K562 (cell line): ENCODE measurements around the gene IFNGR2. TPM values are rescaled to one million over a fixed set of nuclear protein-coding genes. Genes with fewer than 3 reads are reported as not detected.

Experiments used
- CREB3 ChIP-seq: fragments of 450-650 bp; conservative IDR thresholded peaks from 2 replicates; pipeline ENCODE4 v1.6.1; 2016; ENCODE audit warnings: missing genetic modification characterization, low read depth, mild to moderate bottlenecking, missing compliant biosample characterization, moderate library complexity
- CSDE1 ChIP-seq, 2 experiments: fragments of 450-650 bp; IDR thresholded peaks; 2 replicates each; pipeline ENCODE4 v1.6.1; 2016; ENCODE audit warnings: mild to moderate bottlenecking in 1 of 2
- ERF ChIP-seq: fragments of 450-650 bp; formaldehyde crosslinking; IDR thresholded peaks from 2 replicates; pipeline ENCODE4 v1.4.0; 2020; ENCODE audit warnings: mild to moderate bottlenecking, mixed read lengths
- ESRRA ChIP-seq: fragments of 450-650 bp; IDR thresholded peaks from 2 replicates; pipeline ENCODE4 v1.6.1; 2014; ENCODE audit warnings: low read depth, mild to moderate bottlenecking, moderate library complexity, borderline replicate concordance
- GATAD2A ChIP-seq: fragments of 450-650 bp; IDR thresholded peaks from 2 replicates; pipeline ENCODE4 v1.6.1; 2017
- HNRNPH1 ChIP-seq: fragments of 200-400 bp; formaldehyde crosslinking; optimal IDR thresholded peaks from 2 replicates; pipeline ENCODE3; 2017; ENCODE audit warnings: low read depth, mild to moderate bottlenecking, low read length, moderate library complexity
- HOXB6 ChIP-seq: fragments of 250-450 bp; sonication (Bioruptor Pico); IDR thresholded peaks from 2 replicates; pipeline ENCODE4 v1.5.1; 2022; ENCODE audit warnings: mild to moderate bottlenecking, borderline replicate concordance
- MCM2 ChIP-seq: fragments of 450-650 bp; IDR thresholded peaks from 2 replicates; pipeline ENCODE4 v1.6.1; 2017; ENCODE audit warnings: low read depth, mild to moderate bottlenecking
- NR2C2 ChIP-seq, 2 experiments: fragments of 200-800 bp in 1 of 2; sonication (Bioruptor generic) in 1 of 2; sonication (generic) in 1 of 2; formaldehyde crosslinking in 1 of 2; IDR thresholded peaks; 2 replicates each; pipeline versions ENCODE4 v1.6.1 to v1.8.0; 2016 to 2022; ENCODE audit warnings: mild to moderate bottlenecking in 1 of 2, missing compliant biosample characterization in 1 of 2, missing genetic modification characterization in 1 of 2, missing genetic modification reagents in 1 of 2
- SAP30 ChIP-seq: fragments of 200-600 bp; sonication (generic); IDR thresholded peaks from 2 replicates; pipeline ENCODE4 v1.6.1; 2012; ENCODE audit warnings: borderline replicate concordance, low read depth, mild to moderate bottlenecking, moderate library complexity, low read length, control low read depth, inconsistent platforms; ENCODE audit not compliant: insufficient read depth, poor library complexity, severe bottlenecking
- SETDB1 ChIP-seq: IDR thresholded peaks from one replicate; pipeline ENCODE4 v1.6.1; 2012; ENCODE audit warnings: low read length, control low read depth, inconsistent platforms
- TEAD4 ChIP-seq, 2 experiments: sonication (generic) in 1 of 2; formaldehyde crosslinking in 1 of 2; IDR thresholded peaks; 2 replicates each; pipeline versions ENCODE4 v1.6.1 to v1.8.0; 2012 to 2022; ENCODE audit warnings: borderline replicate concordance in 1 of 2, inconsistent platforms in 1 of 2, low read length in 1 of 2, mild to moderate bottlenecking in 1 of 2, missing genetic modification reagents in 1 of 2
- ZNF511 ChIP-seq: sonication (generic); formaldehyde crosslinking; IDR thresholded peaks from 2 replicates; pipeline ENCODE4 v1.8.0; 2022; ENCODE audit warnings: mild to moderate bottlenecking, missing genetic modification reagents
- ZNF740 ChIP-seq, 3 experiments: fragments of 200-800 bp in 1 of 3; sonication (Bioruptor generic) in 1 of 3; sonication (generic) in 1 of 3; formaldehyde crosslinking in 1 of 3; IDR thresholded peaks; 2 replicates each; pipeline versions ENCODE4 v1.6.1 to v1.8.0; 2016 to 2022; ENCODE audit warnings: mild to moderate bottlenecking in 2 of 3, missing compliant biosample characterization in 2 of 3, missing genetic modification characterization in 2 of 3, missing genetic modification reagents in 1 of 3
- ZNF830 ChIP-seq: fragments of 250-450 bp; sonication (Bioruptor Pico); IDR thresholded peaks from 2 replicates; pipeline ENCODE4 v1.5.0; 2021; ENCODE audit warnings: mild to moderate bottlenecking
- polyA plus RNA-seq, 8 experiments: library from polyadenylated mRNA; depleted of rRNA in 4 of 8; stranded (reverse) in 5 of 8; unstranded in 3 of 8; fragments of >200 nt; fragmentation: Nextera tagmentation in 2 of 8; fragmentation: Illumina TruSeq in 1 of 8; extraction: Ambion mirVana in 2 of 8; extraction: Trizol in 1 of 8; gene quantifications; 2 replicates each; pipeline versions ENCODE4 v1.2.1 to v1.2.3, GENCODE V29; 2011 to 2014; ENCODE audit warnings: inconsistent platforms in 1 of 8, missing spikeins in 1 of 8
- total RNA-seq, 7 experiments: library from RNA; depleted of rRNA in 6 of 7; stranded (reverse); fragments of >200 nt in 6 of 7; fragmentation: Illumina TruSeq in 2 of 7; extraction: Trizol in 2 of 7; gene quantifications; 2 replicates each; pipeline versions ENCODE4 v1.2.1 to v1.2.3, GENCODE V29; 2011 to 2021; ENCODE audit warnings: low replicate concordance in 1 of 7

Gene IFNGR2
- total and polyA plus RNA-seq, 9 of the 15 experiments (the other 6 are each of a cell fraction or from before 2014, with no cell fraction given) = 6.7 to 58.0 (median 28.5) TPM

- TF ChIP-seq CSDE1 (IDR thresholded peaks at IDR 0.05) = no peak
- no peak for TF ChIP-seq HOXB6
- peak; percentile 75; the same call in 1 of the 2 replicates for TF ChIP-seq ZNF740 (CRISPR knock-in tag; IDR thresholded peaks at IDR 0.05)
- 0 out of 4 replicates have a peak, but pooled peaks of 1 of the 2 experiments have one; percentile 24 for TF ChIP-seq ZNF740 (tag; IDR thresholded peaks at IDR 0.05)
- peak; percentile 75 for TF ChIP-seq ZNF511 (CRISPR knock-in tag)
- peak; percentile 71 for TF ChIP-seq SAP30
- no peak for TF ChIP-seq MCM2
- 0 out of 2 replicates have a peak, but pooled peaks have one; percentile 50 for TF ChIP-seq ESRRA
- 0 out of 2 replicates have a peak, but pooled peaks have one; percentile 19 for TF ChIP-seq ZNF830
- TF ChIP-seq GATAD2A = peak; percentile 55; the same call in 1 of the 2 replicates
- TF ChIP-seq CREB3 (tag) = 0 out of 2 replicates have a peak, but pooled peaks have one; percentile 39
- TF ChIP-seq SETDB1 = no peak
- no peak for TF ChIP-seq NR2C2 (CRISPR knock-in tag; IDR thresholded peaks at IDR 0.05)
- TF ChIP-seq NR2C2 (tag; IDR thresholded peaks at IDR 0.05) = 0 out of 2 replicates have a peak, but pooled peaks have one; percentile 18
- no peak for TF ChIP-seq HNRNPH1
- TF ChIP-seq TEAD4 (IDR thresholded peaks at IDR 0.05; ENCODE audit: low read length) = no peak; the same call in 1 of the 2 replicates
- 0 out of 2 replicates have a peak, but pooled peaks have one; percentile 31 for TF ChIP-seq TEAD4 (CRISPR knock-in tag; IDR thresholded peaks at IDR 0.05; ENCODE audit: borderline replicate concordance)
- no peak for TF ChIP-seq ERF (CRISPR knock-in tag)
Measured at GRCh38 chr21:33478935-33479678, 75.9 kb downstream of the IFNGR2 start (continued).
